Skin of body (tissue), 2 donors: ENCODE results near the gene DENND1B. TPM values are rescaled to one million over a fixed set of nuclear protein-coding genes. Genes with fewer than 3 reads are reported as not detected.
A peak's percentile ranks its signal among the peaks of the same experiment; 100 is the strongest.
"Not testable (repeated sequence)": the region's sequence is repeated elsewhere in the genome, so short reads cannot be mapped to it uniquely, and the experiment has no call there.

Experiments
- DNase-seq: peaks from one replicate; lab custom pipeline; 2025; lab: John Stamatoyannopoulos, UW
- total RNA-seq: library from RNA; depleted of rRNA; stranded (reverse); fragments of >200 nt; gene quantifications from one replicate; pipeline ENCODE4 v1.2.3, GENCODE V29; 2014

The DENND1B gene
- total RNA-seq, 1 donor from 2014 or later: 13.3 TPM

DNA sequence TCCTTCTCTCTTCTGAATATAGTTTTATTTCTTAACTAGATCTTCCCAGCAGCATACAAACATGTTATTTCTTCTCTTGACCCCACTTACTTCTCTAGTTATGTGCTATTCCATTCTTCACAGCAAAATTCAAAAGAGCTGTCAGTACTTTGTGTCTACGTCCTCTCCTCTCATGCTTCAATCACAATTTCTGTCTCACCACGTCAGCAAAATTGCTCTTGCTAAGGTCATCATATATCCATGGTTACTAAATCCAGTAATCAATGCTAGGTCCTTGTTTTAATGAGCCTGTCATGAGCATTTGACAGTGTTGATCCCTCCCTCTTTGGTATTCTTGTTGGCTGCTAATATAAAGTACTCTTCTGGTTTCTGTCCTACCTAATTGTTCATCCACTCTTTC, 214.2 kb downstream of the DENND1B start:
- DNase-seq: no peak

DNA sequence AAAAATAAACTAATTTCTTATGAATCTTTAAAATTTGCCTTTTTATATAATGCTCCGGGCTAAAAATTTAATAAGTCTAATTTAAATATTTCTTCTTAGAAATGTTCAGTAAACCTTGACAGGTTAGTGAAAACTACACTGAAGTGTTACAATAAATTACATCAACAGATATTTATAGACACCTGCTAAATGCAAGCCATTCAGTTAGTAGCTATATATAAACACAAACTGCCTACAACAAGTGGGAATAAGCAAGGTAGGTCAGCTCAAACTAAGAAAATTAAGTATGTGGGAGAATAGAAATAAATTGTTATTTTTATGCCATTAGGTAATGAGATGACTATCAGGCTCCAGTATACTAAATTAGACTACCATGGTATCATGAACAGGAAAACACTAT, 215.6 kb downstream of the DENND1B start:
- DNase-seq: no peak

- DNase-seq: no peak
These were observed 216.0 kb downstream of the DENND1B start for GRCh38 chr1:197559244-197559643.

- no peak for DNase-seq
These were observed 218.0 kb downstream of the DENND1B start for GRCh38 chr1:197557302-197557701.

DNA sequence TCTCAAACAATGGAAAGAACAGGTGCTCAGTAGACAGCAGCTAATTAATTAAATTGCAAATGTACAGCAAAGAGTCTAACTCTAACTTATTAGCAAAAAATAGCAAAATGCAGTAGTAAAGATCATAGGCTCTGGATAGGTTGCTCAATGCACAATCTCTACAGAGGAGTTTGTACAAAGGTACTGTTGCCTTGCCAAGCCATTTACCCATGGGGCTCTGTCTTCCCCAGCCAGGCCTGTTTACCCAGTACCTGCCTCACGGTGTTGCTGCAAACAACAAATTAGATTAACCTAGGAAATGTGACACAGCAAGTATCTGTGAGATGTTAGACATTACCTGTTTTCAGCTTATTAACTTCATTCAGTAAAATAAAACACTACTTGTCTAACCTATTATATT, 222.0 kb downstream of the DENND1B start:
- DNase-seq: no peak

GRCh38 chr1:197546989-197547388, 228.3 kb downstream of the DENND1B start:
- DNase-seq: no peak

DNA sequence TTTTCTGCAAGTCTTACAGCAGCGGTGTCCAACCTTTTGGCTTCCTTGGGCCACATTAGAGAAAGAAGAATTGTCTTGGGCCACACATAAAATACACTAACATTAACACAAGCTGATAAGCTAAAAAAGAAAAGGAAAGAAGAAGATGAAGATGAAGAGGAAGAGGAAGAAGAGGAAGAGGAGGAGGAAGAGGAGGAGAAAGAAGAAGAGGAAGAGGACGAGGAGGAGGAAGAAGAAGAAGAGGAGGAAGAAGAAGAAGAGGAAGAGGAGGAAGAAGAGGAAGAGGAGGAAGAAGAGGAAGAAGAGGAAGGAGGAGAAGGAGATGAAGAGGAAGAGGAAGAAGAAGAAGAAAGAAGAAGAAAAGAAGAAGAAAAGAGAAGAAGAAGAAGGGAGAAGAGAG, 230.7 kb downstream of the DENND1B start:
- no peak for DNase-seq

- no peak for DNase-seq
These were observed 231.2 kb downstream of the DENND1B start for GRCh38 chr1:197544130-197544529.

DNA sequence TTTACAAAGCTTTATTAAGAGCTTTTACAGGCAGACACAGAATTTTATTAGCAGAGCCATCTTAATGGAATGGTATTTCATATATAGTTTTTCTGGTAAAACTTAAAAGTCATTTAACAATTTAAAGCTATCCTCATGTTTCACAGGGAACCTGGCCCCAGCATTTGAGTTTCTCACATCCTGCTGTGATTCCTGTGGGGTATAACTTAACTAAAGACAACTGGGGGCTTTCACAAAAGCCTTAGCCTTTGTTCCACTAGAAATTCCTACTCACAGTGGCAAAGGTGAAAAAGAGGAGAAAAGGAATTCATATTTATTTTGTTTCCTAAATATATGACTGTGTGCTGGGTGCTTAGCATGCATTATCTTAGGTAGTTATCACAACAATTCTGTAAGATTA, 233.9 kb downstream of the DENND1B start:
- DNase-seq: no peak

DNA sequence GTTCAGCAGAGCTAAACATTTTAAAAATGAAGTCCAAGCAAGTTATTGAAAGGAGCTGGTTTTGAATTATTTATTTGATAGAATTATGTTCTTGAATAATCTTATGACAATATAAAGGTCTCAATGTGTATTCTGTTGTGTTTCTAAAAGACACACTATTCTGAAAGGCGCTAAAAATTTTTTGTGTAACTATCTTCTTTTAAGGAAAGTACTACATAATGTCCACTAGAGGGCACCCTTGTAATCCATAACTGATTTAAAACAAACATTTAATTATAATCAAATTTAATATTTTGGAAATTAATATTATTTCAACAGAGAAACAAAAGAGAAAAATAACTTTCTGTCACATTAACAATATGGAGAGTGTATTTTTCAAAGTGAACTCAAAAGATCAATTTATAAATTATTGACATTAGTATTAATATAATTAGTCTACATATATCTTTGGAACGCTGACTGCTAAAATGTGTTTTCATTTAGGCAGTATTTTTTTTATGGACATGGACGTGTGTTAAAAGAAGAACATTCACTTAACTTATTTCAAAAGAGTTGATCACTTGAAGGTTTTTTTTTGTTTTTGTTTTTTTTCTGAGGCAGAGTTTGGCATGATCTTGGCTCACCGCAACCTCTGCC, 248.4 kb downstream of the DENND1B start:
- DNase-seq: no peak

DNA sequence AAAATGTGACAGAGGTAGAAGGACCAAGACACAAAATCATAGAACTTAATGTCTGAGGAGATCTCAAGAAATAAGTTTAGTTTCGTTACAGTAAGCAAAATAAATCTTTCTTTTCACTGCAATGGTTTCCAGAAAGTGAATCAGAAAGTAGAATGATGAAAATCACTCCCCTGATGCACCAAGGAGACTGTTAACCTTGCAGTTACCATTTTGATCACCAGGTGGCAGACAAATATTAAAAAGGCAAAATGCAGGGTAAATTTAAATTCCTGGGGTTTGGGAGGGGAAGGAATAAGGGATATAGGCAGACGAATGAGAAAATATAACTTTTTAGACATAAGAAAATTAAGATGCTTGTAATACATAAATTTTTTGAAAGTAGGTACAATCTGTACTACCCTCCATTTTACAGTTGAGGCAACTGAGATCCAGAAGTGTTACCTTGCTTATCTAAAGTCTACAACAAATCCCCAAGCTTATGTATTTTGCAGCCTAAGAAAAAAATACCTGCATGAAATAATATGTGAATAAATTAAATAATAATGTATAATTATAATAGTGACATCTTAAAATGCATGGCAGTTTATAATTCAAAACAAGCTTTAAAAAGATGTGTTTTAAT, 254.1 kb downstream of the DENND1B start:
- no peak for DNase-seq

- DNase-seq: no peak
These were observed 255.4 kb downstream of the DENND1B start for GRCh38 chr1:197519741-197520334.

GRCh38 chr1:197515421-197515820, 259.9 kb downstream of the DENND1B start:
- no peak for DNase-seq

DNA sequence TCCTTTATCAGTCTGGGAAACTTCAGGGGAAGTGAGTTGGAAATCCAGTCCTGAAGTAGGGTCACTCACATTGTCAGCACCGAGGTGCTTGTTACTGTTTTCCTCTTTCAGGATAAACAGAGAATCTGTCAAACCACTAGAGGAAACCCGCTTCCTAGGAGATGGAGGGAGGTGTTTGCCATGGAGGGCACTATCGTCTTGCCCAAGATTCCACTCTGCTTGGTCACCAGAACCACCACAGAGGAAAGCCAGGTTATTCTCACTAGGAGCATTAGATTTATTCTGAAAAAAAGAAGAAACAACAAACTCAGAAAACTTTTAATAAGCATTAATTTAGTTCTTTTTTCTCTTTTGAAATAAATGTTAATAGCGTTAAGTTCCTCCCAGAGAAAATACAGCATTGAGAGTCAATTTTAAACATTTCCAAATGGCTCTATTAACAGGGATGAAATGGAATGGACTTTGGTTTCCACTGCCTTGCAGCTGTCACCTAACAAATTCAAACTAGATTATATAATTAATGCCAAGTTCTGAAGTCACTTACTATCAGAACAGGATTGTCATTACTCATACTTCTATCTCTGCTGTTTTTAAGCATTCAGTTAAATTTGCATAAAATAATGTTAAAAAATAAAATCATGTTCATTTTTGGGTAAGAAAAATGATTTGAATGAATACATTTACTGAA, 264.4 kb downstream of the DENND1B start:
- no peak for DNase-seq

GRCh38 chr1:197496722-197497121, 278.6 kb downstream of the DENND1B start:
- DNase-seq: no peak

- DNase-seq: not testable (repeated sequence)
These were observed 283.8 kb downstream of the DENND1B start for GRCh38 chr1:197491505-197491904.

DNA sequence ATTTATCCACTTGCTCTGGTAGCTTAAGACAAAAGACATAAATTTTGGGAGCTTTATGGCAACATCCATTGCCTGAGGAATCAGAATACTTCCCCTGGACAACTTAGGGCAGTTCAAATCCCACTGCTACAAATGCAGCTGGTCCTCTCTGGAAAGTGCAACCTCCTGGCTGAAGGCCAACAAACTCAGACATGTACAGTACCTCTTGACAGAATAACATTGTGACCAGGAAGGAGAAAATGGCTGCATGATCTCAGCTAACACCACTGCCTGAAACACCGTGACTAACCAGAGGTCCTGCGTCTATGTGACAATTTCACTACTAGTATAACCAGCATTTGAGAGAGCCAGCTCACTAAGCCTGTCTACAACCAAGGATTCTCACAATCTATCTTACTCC, 288.3 kb downstream of the DENND1B start:
- DNase-seq: no peak

- DNase-seq: no peak
These were observed 289.5 kb downstream of the DENND1B start for GRCh38 chr1:197485790-197486189.

DNA sequence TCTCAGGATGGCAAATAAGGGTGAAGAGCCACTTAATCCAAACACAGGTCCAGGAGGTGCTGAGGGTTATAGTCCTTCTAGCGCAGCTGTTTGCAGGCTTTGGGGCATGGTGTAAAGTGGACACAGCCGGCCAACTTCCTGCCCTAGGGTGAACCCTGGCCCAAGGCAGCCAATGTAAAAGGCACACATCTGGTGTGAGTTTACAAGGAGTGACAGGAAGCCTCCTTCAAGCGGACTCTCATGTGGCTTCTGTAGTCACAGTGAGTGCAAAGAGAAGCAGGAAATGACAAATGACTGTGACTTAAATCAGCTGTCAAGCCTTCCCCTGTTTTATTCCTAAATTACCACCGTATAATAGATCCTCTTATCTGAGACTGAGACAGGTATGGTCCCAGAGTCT, 294.2 kb downstream of the DENND1B start:
- no peak for DNase-seq

DNA sequence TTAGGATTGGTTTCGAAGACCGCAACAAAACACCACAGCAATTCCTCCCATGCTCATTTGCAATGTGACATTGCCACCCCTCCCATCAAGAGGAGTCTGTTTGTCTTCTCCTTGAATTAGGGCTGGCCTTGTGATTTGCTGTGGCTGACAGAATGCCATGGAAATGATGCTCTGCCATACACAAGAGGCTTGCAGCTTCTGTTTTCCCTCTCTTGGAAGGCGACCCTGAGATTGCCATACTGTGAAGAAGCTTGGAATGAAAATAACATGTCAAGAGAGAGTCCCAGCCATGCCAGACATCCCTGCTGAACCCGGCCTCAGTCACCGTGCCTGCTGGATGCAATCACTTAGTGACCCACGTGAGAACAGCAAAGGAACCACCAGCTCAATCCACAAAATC, 294.8 kb downstream of the DENND1B start:
- no peak for DNase-seq

DNA sequence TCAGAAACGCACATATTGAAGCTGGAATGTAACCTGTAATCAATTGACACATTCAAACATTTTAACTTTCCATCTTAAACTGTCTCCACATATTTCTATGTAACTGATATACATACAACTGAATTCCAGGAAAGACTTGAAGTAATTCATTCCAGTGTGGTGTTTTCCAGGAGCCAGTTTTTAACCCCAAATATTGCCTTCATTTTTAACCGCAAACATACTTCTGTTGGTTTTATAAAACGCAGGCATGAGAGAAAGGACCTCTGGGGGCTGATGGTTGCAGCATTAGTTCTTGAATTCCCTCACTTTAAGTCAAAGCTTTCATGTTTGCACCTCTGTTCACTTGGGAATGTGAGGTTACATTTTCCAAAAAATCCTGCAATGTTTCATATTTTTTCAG, 303.1 kb downstream of the DENND1B start:
- no peak for DNase-seq

DNA sequence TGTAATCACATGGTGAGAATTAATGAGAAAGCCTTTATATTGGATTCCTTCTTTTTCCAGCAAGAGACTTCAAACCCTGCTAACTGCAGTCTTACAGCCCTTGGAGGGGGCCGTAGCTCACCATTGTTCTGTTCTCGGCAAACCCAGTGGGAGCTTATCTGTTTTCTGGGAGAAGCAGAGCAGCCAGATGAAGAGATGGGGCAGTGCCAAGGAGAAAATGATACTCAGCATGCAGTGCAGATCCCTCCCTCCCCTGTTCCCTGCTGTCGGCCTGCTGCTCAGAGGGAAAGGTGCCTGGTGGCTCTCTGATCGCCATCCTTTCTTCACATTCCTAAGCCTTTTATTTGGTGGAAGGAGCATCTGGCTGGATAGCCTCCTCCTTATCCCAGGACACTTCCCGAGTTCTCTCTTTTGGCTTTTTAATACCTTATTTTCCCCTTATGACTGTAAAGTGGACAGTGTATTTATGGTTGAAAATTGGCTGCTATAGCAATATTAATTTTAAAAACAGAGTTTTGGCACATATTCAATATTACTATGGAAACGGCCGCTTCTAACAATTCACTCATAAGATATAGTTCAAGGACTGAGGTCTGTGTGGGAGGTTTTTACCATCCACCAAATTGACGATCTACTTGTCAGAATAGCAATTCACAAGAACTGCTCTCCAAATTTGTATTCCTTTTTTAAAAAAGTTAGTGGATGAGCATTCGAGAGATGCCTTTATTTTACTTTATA, 303.9 kb downstream of the DENND1B start:
- DNase-seq: peak; percentile 5
